ENCODE data around the gene ZNF410.

GRCh38 chr14:73895939-73896338 is 9.3 kb downstream of the ZNF410 start:
- TF ChIP-seq CTCF (IDR thresholded peaks at IDR 0.05; ENCODE audit: low read depth, low read length) (no peak), EZH2phosphoT487 (IDR thresholded peaks at IDR 0.05; ENCODE audit: low read depth) (no peak)

Measured in OCI-LY3 (cell line).